Muscle of leg (tissue), 11 donors: ENCODE results near the gene PNMA8C. TPM values are rescaled to one million over a fixed set of nuclear protein-coding genes. Genes with fewer than 3 reads are reported as not detected.
A peak's percentile ranks its signal among the peaks of the same experiment; 100 is the strongest.

ENCODE experiments used
- DNase-seq: peaks from one replicate; pipeline ENCODE4 v3.0.0; 2013
- H3K27ac ChIP-seq: one replicate; pipeline ENCODE4 v1.5.1; 2013; ENCODE audit warnings: mild to moderate bottlenecking, low read length, control low read depth
- H3K27me3 ChIP-seq: one replicate; pipeline ENCODE4 v1.6.1; 2013; ENCODE audit warnings: low read length; ENCODE audit not compliant: control insufficient read depth, insufficient read depth
- H3K36me3 ChIP-seq: one replicate; pipeline ENCODE4 v1.6.1; 2013; ENCODE audit warnings: low read length; ENCODE audit not compliant: control insufficient read depth, insufficient read depth
- H3K4me1 ChIP-seq: one replicate; pipeline ENCODE4 v1.6.1; 2013; ENCODE audit warnings: low read length; ENCODE audit not compliant: control insufficient read depth, insufficient read depth
- H3K4me3 ChIP-seq: one replicate; pipeline ENCODE4 v1.5.1; 2013; ENCODE audit warnings: low read length, control low read depth
- H3K9me3 ChIP-seq: replicated peaks from 2 replicates; pipeline ENCODE4 v1.6.1; 2013; ENCODE audit warnings: low read depth, low read length; ENCODE audit not compliant: control insufficient read depth
- WGBS: methylation state at CpG from one replicate; pipeline ENCODE4 v1.1.5; 2013; ENCODE audit warnings: missing lambda C conversion rate; ENCODE audit not compliant: insufficient coverage; 5-methylcytosine and 5-hydroxymethylcytosine counted together
- polyA plus RNA-seq, 8 donors: library from polyadenylated mRNA; unstranded; fragments of 120-200 nt; gene quantifications; one replicate each; pipeline versions ENCODE4 v1.2.1 to v1.2.3, GENCODE V29; 2013; ENCODE audit warnings: inconsistent platforms in 1 of 8, low replicate concordance in 1 of 8; ENCODE audit not compliant: insufficient read length in 8 of 8, insufficient read depth in 1 of 8
- total RNA-seq: library from RNA; stranded (reverse); fragments of 120-200 nt; gene quantifications from one replicate; pipeline ENCODE4 v1.2.4, GENCODE V29; 2013

The PNMA8C gene
- total and polyA plus RNA-seq, 9 donors, result 0.18 to 0.53 (median 0.34) TPM

GRCh38 chr19:46391296-46392251 is 37.2 kb downstream of the PNMA8C start:
- DNase-seq, result no peak
- Histone ChIP-seq H3K27me3 (no peaks in the 10 kb centered on the region), H3K9me3 (peaks cover 3% of the 10 kb centered on the region), H3K4me1 (peaks cover 31% of the 10 kb centered on the region), H3K36me3 (peaks cover 57% of the 10 kb centered on the region), H3K4me3 (no peak overlapping the region), H3K27ac (peak overlapping the region; percentile 69)
- 79% methylated on average over 32 of the region's 33 CpGs for WGBS

- peaks cover 63% of the 10 kb centered on the region for H3K36me3 ChIP-seq
- H3K27ac ChIP-seq, result no peak overlapping the region
- H3K9me3 ChIP-seq, result peaks cover 3% of the 10 kb centered on the region
- H3K27me3 ChIP-seq, result no peaks in the 10 kb centered on the region
- peak; percentile 49 for DNase-seq
- WGBS, result 85% methylated on average over 16 of the region's 18 CpGs
- peaks cover 28% of the 10 kb centered on the region for H3K4me1 ChIP-seq
- H3K4me3 ChIP-seq, result no peak overlapping the region
These were observed 37.9 kb downstream of the PNMA8C start for GRCh38 chr19:46390866-46391265.

- Histone ChIP-seq H3K4me3 (no peak overlapping the region), H3K4me1 (peaks cover 26% of the 10 kb centered on the region), H3K27me3 (no peaks in the 10 kb centered on the region), H3K27ac (no peak overlapping the region), H3K36me3 (peaks cover 66% of the 10 kb centered on the region), H3K9me3 (peaks cover 3% of the 10 kb centered on the region)
- WGBS, result 100% methylated on average over 5 of the region's 16 CpGs
- no peak for DNase-seq
These were observed 38.4 kb downstream of the PNMA8C start for GRCh38 chr19:46390121-46390858.

GRCh38 chr19:46388311-46389095 is 40.2 kb downstream of the PNMA8C start:
- peaks cover 19% of the 10 kb centered on the region for H3K4me1 ChIP-seq
- no peak overlapping the region for H3K27ac ChIP-seq
- DNase-seq, result no peak
- H3K36me3 ChIP-seq, result peaks cover 76% of the 10 kb centered on the region
- H3K27me3 ChIP-seq, result no peaks in the 10 kb centered on the region
- no peak overlapping the region for H3K4me3 ChIP-seq
- peaks cover 3% of the 10 kb centered on the region for H3K9me3 ChIP-seq
- 92% methylated on average over 16 of the region's 25 CpGs for WGBS

GRCh38 chr19:46387713-46388130 is 41.0 kb downstream of the PNMA8C start:
- peaks cover 79% of the 10 kb centered on the region for H3K36me3 ChIP-seq
- peaks cover 3% of the 10 kb centered on the region for H3K9me3 ChIP-seq
- H3K27me3 ChIP-seq, result no peaks in the 10 kb centered on the region
- DNase-seq, result no peak
- 84% methylated on average over 10 of the region's 10 CpGs for WGBS
- no peak overlapping the region for H3K4me3 ChIP-seq
- H3K4me1 ChIP-seq, result peaks cover 12% of the 10 kb centered on the region
- H3K27ac ChIP-seq, result no peak overlapping the region

GRCh38 chr19:46386996-46387712 is 41.6 kb downstream of the PNMA8C start:
- Histone ChIP-seq H3K27me3 (no peaks in the 10 kb centered on the region), H3K36me3 (peaks cover 84% of the 10 kb centered on the region), H3K4me3 (no peak overlapping the region), H3K4me1 (peaks cover 6% of the 10 kb centered on the region), H3K27ac (no peak overlapping the region), H3K9me3 (peaks cover 3% of the 10 kb centered on the region)
- WGBS, result 94% methylated on average over 29 of the region's 30 CpGs
- DNase-seq, result no peak

GRCh38 chr19:46386151-46386550 is 42.6 kb downstream of the PNMA8C start:
- Histone ChIP-seq H3K27me3 (no peaks in the 10 kb centered on the region), H3K9me3 (peaks cover 3% of the 10 kb centered on the region), H3K27ac (no peak overlapping the region), H3K36me3 (peaks cover 89% of the 10 kb centered on the region), H3K4me3 (no peak overlapping the region), H3K4me1 (peaks cover 3% of the 10 kb centered on the region)
- DNase-seq, result no peak
- 93% methylated on average over 8 of the region's 10 CpGs for WGBS

GRCh38 chr19:46385636-46386035 is 43.1 kb downstream of the PNMA8C start:
- Histone ChIP-seq H3K9me3 (peaks cover 3% of the 10 kb centered on the region), H3K4me3 (no peak overlapping the region), H3K27ac (no peak overlapping the region), H3K4me1 (peaks cover 3% of the 10 kb centered on the region), H3K36me3 (peaks cover 84% of the 10 kb centered on the region), H3K27me3 (no peaks in the 10 kb centered on the region)
- WGBS, result 88% methylated on average over 9 of the region's 11 CpGs
- DNase-seq, result no peak

- H3K4me1 ChIP-seq, result peaks cover 3% of the 10 kb centered on the region
- DNase-seq, result no peak
- no peak overlapping the region for H3K4me3 ChIP-seq
- H3K27me3 ChIP-seq, result no peaks in the 10 kb centered on the region
- H3K36me3 ChIP-seq, result peaks cover 80% of the 10 kb centered on the region
- no peak overlapping the region for H3K27ac ChIP-seq
- WGBS, result 81% methylated on average over 7 of the region's 11 CpGs
- peaks cover under 1% of the 10 kb centered on the region for H3K9me3 ChIP-seq
These were observed 44.3 kb downstream of the PNMA8C start for GRCh38 chr19:46384396-46384795.
